ENCODE results near the gene SGSM2. TPM values are rescaled to one million over a fixed set of nuclear protein-coding genes. Genes with fewer than 3 reads are reported as not detected.
"Not testable (repeated sequence)": the region's sequence is repeated elsewhere in the genome, so short reads cannot be mapped to it uniquely, and the experiment has no call there.

Gene SGSM2
- total RNA-seq, 4 donors from 2014 or later: 31.5 to 93.3 (median 63.7) TPM

DNA sequence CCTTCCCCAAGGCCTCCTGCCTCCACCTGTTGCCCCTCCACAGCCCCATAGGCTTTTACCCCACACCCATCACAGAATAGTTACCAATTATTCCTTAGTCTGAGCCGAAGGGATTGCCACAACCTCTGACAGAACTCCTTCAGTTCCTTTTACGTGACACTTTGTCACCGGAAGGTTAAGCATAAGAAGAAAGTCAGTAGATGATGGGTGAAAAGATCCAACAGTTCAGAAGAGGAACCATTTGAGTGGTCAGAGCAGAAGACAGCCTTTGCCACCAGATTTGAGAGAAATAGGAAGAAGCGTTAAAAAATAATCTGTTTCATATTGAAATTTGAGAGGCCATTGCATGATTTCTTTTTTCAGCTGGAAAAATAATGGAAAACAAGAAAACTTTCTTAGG is 32.4 kb upstream of the SGSM2 start:
- WGBS, 2 donors: 83 to 89% methylated on average over 4 of the region's 4 CpGs
- no peak for TF ChIP-seq POLR2A (IDR thresholded peaks at IDR 0.05)
- TF ChIP-seq, protein P1, sequence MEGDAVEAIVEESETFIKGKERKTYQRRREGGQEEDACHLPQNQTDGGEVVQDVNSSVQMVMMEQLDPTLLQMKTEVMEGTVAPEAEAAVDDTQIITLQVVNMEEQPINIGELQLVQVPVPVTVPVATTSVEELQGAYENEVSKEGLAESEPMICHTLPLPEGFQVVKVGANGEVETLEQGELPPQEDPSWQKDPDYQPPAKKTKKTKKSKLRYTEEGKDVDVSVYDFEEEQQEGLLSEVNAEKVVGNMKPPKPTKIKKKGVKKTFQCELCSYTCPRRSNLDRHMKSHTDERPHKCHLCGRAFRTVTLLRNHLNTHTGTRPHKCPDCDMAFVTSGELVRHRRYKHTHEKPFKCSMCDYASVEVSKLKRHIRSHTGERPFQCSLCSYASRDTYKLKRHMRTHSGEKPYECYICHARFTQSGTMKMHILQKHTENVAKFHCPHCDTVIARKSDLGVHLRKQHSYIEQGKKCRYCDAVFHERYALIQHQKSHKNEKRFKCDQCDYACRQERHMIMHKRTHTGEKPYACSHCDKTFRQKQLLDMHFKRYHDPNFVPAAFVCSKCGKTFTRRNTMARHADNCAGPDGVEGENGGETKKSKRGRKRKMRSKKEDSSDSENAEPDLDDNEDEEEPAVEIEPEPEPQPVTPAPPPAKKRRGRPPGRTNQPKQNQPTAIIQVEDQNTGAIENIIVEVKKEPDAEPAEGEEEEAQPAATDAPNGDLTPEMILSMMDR (IDR thresholded peaks at IDR 0.05): no peak
- Histone ChIP-seq H3K36me3 (peaks cover 0 to 7% (median 0%) of the 10 kb centered on the region in 3 donors), H3K27ac (no peak overlapping the region), H3K27me3 (no peaks in the 10 kb centered on the region), H3K9me3 (no peaks in the 10 kb centered on the region), H3K4me1 (peaks cover 2 to 33% (median 11%) of the 10 kb centered on the region in 4 donors), H3K4me3 (no peak overlapping the region)
- no peak for DNase-seq (ENCODE audit: low spot score in 2 of 2)

DNA sequence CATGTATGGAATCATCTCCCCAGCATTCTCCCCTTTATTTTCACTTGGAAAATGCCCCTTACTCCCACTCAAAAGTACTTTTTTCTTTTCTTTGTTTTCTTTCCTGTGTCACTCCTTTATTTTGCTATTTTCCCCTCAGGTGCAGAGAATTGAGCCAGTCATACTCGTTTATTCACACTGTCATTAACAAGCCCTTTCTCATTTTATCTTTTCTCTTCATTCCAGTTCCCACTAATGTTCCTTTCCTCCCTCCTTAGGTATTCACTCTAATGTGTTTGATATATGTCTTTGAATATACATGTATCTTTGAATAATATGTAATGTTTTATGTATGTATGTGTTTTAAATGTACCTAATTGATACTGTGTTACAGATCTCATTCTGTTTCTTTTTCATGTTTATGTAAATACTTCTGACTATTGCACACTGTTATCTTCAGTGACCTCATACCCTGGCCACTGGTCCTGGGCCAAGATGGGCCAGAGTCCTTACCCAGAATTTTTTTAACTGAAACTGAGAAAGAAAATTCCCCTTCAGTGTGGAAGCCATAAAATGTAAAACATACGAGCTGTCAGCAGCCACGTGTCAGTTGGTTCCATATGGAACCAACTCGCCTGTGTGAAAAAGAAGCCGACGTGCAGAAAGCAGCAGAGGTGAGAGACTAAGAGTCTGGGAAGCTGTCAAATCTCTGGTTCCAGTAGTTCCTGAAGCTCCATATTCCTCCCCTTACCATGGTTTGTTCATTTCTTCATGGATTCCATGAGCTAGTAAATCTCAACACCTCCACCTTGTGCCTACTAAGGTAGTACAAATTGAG is 27.8 kb upstream of the SGSM2 start:
- 62 to 63% methylated on average over 6 of the region's 6 CpGs for WGBS, 2 donors
- Histone ChIP-seq H3K27me3 (no peaks in the 10 kb centered on the region), H3K36me3 (peaks cover 0 to 6% (median 0%) of the 10 kb centered on the region in 3 donors), H3K27ac (no peak overlapping the region), H3K4me1 (peaks cover 0 to 5% (median 0%) of the 10 kb centered on the region in 4 donors), H3K9me3 (no peaks in the 10 kb centered on the region), H3K4me3 (no peak overlapping the region)
- no peak for DNase-seq (ENCODE audit: low spot score in 2 of 2)
- no peak for TF ChIP-seq EP300 (IDR thresholded peaks at IDR 0.05)
- no peak for TF ChIP-seq POLR2A (IDR thresholded peaks at IDR 0.05)
- TF ChIP-seq, protein P1 (IDR thresholded peaks at IDR 0.05): no peak

DNA sequence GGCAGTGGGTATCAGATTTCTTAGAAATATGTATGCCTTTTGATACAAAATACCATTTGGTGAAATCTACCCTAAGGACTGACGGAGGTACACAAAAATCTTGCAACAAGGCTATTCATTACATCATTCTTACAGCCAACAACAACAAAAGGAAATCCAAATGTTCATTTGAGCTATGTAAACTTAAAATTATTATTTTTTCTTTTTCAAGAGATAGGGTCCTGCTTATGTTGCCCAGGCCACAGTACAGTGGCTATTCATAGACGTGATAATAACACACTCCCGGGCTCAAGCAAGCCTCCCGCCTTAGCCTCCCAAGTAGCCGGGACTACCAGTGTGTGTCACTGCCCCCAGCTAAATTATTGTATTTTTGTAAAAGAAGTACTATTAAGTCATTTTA is 24.6 kb upstream of the SGSM2 start:
- no peaks in the 10 kb centered on the region for H3K9me3 ChIP-seq
- no peak overlapping the region for H3K4me3 ChIP-seq
- WGBS, 2 donors: 57 to 79% methylated on average over 5 of the region's 5 CpGs
- peaks cover 0 to 3% (median 0%) of the 10 kb centered on the region in 4 donors for H3K4me1 ChIP-seq
- peaks cover 0 to 10% (median 0%) of the 10 kb centered on the region in 3 donors for H3K36me3 ChIP-seq
- no peak overlapping the region for H3K27ac ChIP-seq
- no peak for TF ChIP-seq POLR2A (IDR thresholded peaks at IDR 0.05)
- TF ChIP-seq, protein P1 (IDR thresholded peaks at IDR 0.05): no peak
- no peak for TF ChIP-seq EP300 (IDR thresholded peaks at IDR 0.05)
- no peak for DNase-seq (ENCODE audit: low spot score in 2 of 2)
- H3K27me3 ChIP-seq: no peaks in the 10 kb centered on the region

DNA sequence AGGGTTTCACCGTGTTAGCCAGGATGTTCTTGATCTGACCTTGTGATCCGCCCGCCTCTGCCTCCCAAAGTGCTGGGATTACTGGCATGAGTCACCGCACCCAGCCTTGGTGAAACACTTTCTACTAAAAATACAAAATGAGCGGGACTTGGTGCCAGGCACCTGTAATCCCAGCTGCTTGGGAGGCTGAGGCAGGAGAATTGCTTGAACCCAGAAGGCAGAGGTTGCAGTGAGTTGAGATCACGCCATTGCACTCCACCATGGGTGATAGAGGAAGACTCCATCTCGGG is 20.4 kb upstream of the SGSM2 start:
- H3K4me1 ChIP-seq; H3K4me3 ChIP-seq; H3K9me3 ChIP-seq; H3K27me3 ChIP-seq; DNase-seq (ENCODE audit: low spot score in 2 of 2); H3K27ac ChIP-seq: not testable (repeated sequence)
- H3K36me3 ChIP-seq: peaks cover 0 to 41% (median 0%) of the 10 kb centered on the region in 3 donors
- WGBS, 2 donors: 91 to 97% methylated on average over 7 of the region's 7 CpGs

DNA sequence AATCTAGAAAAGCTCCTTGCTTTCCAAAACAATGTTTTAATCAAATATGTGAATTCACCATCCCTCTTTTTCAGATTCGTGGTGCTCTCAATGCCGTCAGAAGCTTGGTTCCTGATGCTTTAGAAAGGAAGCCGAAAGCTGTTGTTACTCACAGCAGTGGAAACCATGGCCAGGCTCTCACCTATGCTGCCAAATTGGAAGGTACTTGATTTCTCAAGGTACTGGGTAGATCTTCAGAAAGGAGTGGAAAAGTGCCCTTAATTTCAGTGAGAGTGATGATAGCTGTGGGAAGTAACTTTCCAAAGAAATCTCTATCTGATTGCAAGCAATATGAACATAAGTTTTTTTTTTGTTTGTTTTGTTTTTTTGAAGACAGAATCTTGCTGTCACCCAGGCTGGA is 19.5 kb upstream of the SGSM2 start:
- 91 to 94% methylated on average over 3 of the region's 3 CpGs for WGBS, 2 donors
- H3K4me1 ChIP-seq: no peaks in the 10 kb centered on the region
- no peak overlapping the region for H3K27ac ChIP-seq

More for the DNA sequence above, 19.5 kb upstream of the SGSM2 start:
- no peak for TF ChIP-seq EP300 (IDR thresholded peaks at IDR 0.05)
- no peak for TF ChIP-seq POLR2A (IDR thresholded peaks at IDR 0.05)
- TF ChIP-seq, protein P1 (IDR thresholded peaks at IDR 0.05): no peak
- Histone ChIP-seq H3K9me3 (no peaks in the 10 kb centered on the region), H3K4me3 (no peak overlapping the region), H3K36me3 (peaks cover 0 to 50% (median 2%) of the 10 kb centered on the region in 3 donors), H3K27me3 (no peaks in the 10 kb centered on the region)
- no peak for DNase-seq (ENCODE audit: low spot score in 2 of 2)

Measured in tibial nerve (tissue), 4 donors.